Panc1 (cell line): ENCODE measurements around the gene ACP7.

ENCODE experiments used
- CTCF ChIP-seq: fragments of 450-650 bp; IDR thresholded peaks from 2 replicates; pipeline ENCODE4 v1.5.1; 2017; ENCODE audit warnings: mild to moderate bottlenecking
- POLR2AphosphoS5 ChIP-seq: IDR thresholded peaks from 2 replicates; pipeline ENCODE4 v1.6.1; 2012; ENCODE audit warnings: mild to moderate bottlenecking, low read depth, low read length, moderate library complexity

GRCh38 chr19:39046037-39046821, 37.9 kb upstream of the ACP7 start:
- TF ChIP-seq POLR2AphosphoS5 (no peak), CTCF (no peak)
